Measurements from ENCODE around the gene USP44.
"Not testable (repeated sequence)": the region's sequence is repeated elsewhere in the genome, so short reads cannot be mapped to it uniquely, and the experiment has no call there.

Gene USP44

GRCh38 chr12:95551305-95551704 lies at the start of gene USP44:
Gene USP44 (minus strand): TSS chr12:95551476. CDS start chr12:95534256, 17,220 bp downstream.
- DNase-seq (ENCODE audit: low read depth), result no peak

DNA sequence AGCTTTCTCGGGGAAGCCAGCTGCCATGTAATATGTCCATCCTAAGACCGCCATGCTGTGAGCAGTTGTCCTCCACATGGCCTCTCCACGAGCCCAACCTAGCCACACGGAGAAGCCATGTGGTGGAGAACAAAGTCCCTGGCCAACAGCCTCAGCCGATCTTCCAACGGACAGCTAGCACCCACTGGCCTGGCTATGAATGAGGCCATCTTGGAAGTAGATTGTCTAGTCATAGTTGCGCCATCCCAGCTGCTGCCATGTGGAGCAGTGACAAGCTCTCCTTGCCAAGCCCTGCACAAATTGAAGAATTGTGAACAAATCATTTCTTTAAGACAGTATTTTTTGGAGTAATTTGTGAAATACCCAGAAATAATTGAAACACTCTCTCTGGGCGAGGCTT lies 49.3 kb upstream of the USP44 start:
- DNase-seq (ENCODE audit: low read depth), result no peak

GRCh38 chr12:95599880-95600279 lies 48.6 kb upstream of the USP44 start:
- no peak for DNase-seq (ENCODE audit: low read depth)

DNA sequence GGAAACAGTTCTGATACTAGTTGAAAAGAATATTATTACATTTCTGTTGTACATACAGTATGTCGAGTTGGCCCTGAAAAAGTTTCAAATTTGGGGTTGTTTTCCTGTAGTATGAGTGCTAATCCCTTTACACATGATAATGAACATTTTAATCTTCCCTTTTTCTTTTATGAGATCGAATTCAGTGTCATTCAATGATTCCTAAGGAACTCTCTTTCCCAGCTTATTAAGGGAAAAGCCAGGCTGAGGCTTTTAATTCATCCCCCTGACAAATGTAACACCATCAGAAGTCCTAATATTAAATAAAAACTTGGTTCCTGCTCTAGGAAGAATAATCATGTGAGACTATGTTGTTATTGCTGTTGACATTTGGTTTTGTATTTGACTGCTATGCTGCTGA lies 42.9 kb upstream of the USP44 start:
- no peak for DNase-seq (ENCODE audit: low read depth)

DNA sequence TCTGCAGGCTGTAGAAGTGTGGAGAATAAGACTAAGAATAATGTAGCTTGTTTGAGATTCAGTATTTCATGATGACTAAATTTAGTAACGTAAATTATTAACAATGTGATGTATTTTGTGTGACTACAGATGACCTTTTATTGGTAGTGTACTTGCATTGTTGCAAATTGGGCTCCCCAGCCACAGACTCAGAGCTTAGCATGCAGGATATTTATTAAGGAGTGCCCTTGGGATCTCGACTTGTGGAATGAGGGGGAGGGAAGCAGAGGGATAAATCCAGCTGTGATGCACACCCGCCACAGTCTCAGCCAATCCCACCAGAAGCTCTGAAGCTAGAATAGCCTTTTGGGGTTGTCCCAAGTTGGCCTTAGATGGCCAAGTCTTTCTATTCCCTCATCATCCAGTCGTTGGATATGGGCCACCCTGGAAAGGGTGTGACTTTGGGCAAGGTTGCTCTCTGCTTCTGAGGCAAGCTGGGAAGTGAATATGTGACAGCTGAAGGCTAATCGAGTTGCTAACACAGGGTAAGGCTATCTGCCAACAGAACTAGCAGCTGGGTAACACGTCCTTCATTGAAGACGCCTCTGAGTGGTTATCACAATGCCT lies 42.1 kb upstream of the USP44 start:
- no peak for DNase-seq (ENCODE audit: low read depth)

DNA sequence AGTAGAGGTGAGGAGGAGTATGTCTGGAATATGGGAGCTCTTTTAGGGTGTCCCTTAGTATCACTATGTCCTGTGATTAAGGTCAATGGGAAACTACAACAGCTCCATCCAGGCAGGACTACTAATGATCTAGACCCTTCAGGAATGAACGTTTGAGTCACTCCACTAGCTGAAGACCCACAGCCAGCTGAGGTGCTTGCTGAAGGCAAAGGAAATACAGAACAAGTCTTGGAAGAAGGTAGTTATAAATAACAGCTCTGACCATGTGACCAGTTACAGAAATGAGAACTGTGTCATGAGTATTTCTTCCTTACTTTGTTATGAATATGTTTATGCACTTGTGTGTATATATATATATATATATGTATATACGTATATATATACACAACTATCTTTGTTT lies 40.5 kb upstream of the USP44 start:
- no peak for DNase-seq (ENCODE audit: low read depth)

- no peak for DNase-seq (ENCODE audit: low read depth)
These were observed 39.5 kb upstream of the USP44 start for GRCh38 chr12:95590775-95591174.

DNA sequence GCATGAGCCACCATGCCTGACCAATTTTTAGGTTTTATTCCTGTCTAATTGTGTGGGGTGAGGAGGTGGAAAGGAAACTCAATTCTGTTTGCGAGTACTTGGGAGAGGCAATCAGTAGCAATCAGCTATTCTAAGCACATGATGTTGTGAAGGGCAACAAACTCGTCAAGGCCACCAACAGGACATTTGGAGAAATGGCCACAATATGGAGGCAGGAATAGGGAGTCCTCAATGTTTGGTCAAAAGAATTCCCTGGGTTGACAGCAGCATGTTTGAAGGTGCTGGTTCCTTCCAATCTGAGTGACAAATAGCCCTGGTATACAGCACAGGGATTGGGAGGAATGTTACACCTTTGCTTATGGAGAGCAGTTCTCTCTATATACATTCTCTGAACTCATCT lies 32.7 kb upstream of the USP44 start:
- DNase-seq (ENCODE audit: low read depth), result no peak

GRCh38 chr12:95582230-95583058 lies 31.2 kb upstream of the USP44 start:
- DNase-seq (ENCODE audit: low read depth), result no peak

- DNase-seq (ENCODE audit: low read depth), result no peak
These were observed 26.5 kb upstream of the USP44 start for GRCh38 chr12:95577820-95578219.

DNA sequence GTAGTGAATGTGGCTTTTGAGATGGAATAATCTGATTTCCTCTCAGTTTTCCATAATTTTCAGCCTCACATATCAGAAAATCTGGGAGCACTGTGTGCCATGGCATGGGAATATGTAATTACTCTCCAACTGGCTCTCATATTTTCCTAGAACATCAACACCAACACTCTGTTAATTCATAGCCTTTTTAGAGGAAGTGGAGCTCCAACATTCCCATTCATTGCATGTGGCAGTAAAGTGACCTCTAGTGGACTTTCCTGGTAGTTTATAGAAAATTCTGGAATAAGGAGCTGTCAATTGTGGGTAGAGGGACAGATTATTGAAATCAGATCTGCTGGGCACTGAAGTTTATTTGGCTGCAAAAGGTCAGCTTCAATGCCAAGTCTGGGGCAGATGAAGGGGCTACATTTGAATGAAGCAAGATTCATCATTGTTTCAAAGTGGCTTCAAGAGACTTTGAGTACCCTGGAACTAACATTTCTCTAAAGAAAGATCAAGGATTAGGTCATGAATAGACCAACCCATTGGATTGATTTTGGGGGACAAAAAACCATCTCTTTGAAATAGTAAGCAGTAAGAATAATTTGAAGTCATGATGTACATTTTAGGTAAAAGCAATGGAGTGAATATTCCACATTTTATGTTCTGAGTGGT lies 23.6 kb upstream of the USP44 start:
- no peak for DNase-seq (ENCODE audit: low read depth)

DNA sequence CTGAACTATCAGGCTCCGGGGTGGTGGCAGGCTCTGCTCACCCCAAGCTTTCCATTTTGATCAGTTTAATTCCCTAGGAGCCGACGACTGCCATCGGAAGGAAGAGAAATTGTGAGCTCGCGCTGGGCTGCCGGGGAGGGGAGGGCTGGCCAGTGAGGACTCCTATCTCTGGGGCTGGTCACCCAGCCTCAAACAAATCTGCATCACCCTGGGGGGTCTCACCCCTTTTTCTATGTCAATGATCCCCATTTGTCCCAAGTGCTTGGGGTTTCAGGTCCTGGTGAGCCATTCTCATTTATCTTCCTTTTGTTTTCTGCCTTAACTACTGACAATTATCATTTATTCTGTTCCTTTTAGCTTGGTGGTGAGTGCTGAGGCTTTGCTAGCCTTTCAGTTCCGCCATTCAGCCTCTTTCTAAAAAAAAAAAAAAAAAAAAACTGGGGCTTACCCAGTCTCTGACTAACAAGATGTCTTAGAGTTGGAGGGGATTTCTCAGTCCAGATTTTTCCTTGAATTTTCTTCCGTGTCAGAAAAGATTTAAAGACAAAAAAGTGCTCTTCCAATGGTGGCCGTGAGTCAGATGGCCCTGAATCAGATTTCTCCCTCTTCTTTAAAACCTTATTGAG lies 22.8 kb upstream of the USP44 start:
- DNase-seq (ENCODE audit: low read depth), result no peak

DNA sequence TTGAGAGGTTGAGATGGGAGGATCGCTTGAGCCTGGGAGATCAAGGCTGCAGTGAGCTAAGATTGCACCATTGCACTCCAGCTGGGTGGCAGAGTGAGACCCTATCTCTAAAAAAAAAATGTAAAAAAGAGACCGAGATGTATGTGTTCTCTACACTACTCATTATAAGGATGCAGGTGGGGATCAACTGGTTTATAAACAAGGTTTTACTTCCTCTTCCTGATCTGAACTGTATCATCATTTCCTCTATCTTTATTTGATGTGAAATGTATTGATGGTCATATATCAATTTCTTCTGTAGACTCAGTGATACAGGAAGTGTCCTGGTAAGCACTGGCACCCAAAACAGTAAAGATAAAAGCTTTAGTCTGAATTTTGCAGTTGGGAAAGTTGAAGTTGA lies 20.1 kb upstream of the USP44 start:
- no peak for DNase-seq (ENCODE audit: low read depth)

DNA sequence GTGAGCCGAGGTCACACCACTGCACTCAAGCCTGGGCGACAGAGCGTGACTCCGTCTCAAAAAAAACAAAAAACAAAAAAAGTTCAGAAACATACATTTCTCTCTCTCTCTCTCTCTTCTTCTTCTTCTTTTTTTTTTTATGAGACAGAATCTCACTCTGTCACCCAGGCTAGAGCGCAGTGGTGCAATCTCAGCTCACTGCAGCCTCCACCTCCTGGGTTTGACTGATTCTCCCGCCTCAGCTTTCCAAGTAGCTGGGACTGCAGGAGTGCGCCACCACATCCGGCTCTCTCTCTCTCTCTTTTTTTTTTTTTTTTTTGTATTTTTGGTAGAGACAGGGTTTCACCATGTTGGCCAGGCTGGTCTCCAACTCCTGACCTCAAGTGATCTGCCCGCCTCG lies 16.8 kb upstream of the USP44 start:
- not testable (repeated sequence) for DNase-seq (ENCODE audit: low read depth)

- DNase-seq (ENCODE audit: low read depth), result no peak
These were observed 6.3 kb upstream of the USP44 start for GRCh38 chr12:95557625-95558024.

- DNase-seq (ENCODE audit: low read depth), result no peak
These were observed 3.3 kb upstream of the USP44 start for GRCh38 chr12:95554532-95555071.

- DNase-seq (ENCODE audit: low read depth), result no peak
These were observed 2.1 kb upstream of the USP44 start for GRCh38 chr12:95553197-95553943.

GRCh38 chr12:95551913-95552516 lies 739 bp upstream of the USP44 start:
- DNase-seq (ENCODE audit: low read depth), result no peak

GRCh38 chr12:95549392-95550084 lies 1.7 kb downstream of the USP44 start:
- DNase-seq (ENCODE audit: low read depth), result no peak

DNA sequence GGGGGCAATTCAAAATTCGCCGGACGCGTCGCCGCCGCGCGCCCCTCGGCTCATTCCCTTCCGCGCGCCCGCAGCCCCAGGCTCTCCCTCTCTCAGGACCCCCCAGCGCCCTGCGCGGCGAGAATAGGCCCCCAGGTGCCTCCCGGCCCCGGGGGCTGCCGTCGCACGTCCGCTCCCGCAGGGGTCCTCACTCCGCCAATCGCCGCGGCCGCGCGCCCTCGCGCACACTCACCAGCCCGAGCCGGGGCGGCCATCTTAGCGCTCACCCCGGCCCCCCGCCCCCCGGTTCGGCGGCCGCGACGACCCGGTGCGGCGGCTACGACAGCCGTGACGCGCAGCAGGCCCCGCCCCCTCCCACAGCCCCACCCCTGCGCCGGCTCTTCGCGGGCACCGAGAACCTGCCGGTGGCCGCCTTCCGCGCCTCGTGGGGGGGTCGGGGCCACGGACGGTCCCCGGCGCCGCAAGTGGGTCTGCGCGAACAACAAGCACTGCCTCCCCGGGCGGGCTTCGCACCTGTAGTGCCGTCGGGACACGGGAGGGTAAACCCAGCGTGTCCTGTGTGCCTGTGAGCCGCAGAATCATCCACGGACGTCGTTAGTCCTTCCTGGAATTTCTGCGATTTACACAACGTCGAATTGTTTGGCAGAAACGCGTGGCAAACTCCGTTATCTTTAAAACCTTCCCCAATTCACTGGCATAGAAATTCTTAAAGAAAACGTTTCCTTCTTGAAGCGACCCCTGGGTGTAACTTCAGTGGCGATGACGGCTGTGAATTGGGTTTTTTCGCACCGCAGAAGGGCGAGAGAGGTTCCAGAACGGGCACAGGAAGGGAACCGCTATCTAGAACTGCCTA lies 2.5 kb downstream of the USP44 start:
- DNase-seq (ENCODE audit: low read depth), result peak; percentile 62

Measured in T-helper 22 cell (primary cell).